AG09309 (cell line): ENCODE data around the gene YIPF4.
"Not testable (repeated sequence)": the region's sequence is repeated elsewhere in the genome, so short reads cannot be mapped to it uniquely, and the experiment has no call there.

Experiments used
- DNase-seq: peaks from one replicate; pipeline ENCODE4 v3.0.0-alpha.2; 2010; ENCODE audit warnings: low read depth
- H3K4me3 ChIP-seq: 2 replicates; pipeline ENCODE4 v1.5.1; 2011; ENCODE audit warnings: mild to moderate bottlenecking, low read depth, low read length, moderate library complexity; ENCODE audit not compliant: control insufficient read depth
- TF ChIP-seq, protein P1 (sequence below): IDR thresholded peaks from 2 replicates; pipeline ENCODE4 v1.5.1; 2011; ENCODE audit warnings: mild to moderate bottlenecking, low read depth, low read length, inconsistent platforms; ENCODE audit not compliant: insufficient read depth, control insufficient read depth; ENCODE audit errors: missing control alignments

The YIPF4 gene

DNA sequence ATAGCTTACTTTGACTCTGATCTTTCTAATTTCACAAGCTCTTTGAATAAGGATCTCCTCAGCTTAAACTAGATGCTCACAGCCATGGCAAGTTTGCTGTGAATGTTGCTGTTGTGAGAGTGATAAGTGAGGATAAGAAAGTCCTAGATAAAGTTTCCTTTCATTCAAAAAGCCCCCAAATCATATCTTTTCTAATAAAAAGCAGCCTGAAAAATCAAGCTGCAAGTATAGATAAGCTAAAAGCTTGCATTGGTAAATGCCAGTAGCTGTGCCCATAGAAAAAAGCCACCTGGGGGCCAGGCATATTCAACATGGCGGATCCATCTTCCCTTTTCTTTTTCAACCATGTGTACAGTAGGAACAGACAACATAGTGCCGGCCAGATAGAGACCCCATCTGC, 17.3 kb upstream of the YIPF4 start:
- TF ChIP-seq, protein P1, sequence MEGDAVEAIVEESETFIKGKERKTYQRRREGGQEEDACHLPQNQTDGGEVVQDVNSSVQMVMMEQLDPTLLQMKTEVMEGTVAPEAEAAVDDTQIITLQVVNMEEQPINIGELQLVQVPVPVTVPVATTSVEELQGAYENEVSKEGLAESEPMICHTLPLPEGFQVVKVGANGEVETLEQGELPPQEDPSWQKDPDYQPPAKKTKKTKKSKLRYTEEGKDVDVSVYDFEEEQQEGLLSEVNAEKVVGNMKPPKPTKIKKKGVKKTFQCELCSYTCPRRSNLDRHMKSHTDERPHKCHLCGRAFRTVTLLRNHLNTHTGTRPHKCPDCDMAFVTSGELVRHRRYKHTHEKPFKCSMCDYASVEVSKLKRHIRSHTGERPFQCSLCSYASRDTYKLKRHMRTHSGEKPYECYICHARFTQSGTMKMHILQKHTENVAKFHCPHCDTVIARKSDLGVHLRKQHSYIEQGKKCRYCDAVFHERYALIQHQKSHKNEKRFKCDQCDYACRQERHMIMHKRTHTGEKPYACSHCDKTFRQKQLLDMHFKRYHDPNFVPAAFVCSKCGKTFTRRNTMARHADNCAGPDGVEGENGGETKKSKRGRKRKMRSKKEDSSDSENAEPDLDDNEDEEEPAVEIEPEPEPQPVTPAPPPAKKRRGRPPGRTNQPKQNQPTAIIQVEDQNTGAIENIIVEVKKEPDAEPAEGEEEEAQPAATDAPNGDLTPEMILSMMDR: no peak
- H3K4me3 ChIP-seq: no peak overlapping the region
- no peak for DNase-seq

DNA sequence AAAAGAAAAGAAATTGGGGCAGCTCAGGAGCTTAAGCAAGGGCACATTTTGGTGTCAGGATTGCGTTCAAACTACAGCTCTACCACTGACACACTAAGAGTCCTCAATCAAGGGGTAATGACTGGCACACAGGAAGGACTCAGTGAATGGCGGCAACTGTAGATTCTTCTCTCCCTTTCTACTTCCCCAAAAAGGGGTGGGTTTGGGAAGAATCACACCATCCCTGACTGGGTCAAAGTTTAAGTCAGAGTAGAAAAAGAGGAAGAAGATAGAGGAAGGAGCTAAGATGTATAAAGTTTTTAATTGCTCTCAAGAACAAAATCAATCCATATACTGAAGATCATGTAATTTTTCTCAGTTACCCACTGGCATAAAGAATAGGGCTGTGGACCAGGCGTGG, 15.6 kb upstream of the YIPF4 start:
- DNase-seq: no peak
- H3K4me3 ChIP-seq: no peak overlapping the region
- TF ChIP-seq, protein P1: no peak

DNA sequence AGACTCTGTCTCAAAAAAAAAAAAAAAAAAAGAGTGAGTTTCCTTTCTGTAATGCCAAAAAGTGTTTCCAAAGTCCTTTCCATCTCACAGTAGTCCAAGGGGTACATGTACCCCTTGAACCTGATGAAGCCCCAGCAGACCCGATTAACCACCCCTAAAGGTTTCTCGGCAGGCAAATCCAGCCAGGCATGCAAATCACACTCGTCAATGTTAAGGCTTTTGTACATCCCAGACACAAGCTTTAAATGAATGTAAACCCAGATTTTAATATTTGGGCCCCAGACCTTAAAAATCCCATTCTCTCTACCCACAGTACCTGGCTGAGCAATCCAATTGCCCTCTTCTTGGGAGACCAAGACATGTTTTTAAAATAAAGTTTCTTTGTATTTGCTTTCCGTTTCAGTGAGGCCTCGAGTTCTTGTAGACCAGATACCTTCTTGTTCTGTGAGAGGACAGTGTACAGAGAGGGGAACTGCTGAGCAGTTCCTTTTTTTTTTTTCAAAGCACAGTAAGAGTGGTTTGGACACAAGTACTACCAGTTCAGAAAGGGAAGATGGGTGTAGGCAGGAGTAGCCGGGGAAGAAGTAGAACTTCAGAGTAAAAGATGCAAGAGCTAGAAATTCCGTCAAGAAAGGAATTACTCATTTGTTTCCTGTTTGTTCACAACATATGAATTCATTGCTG, 13.1 kb upstream of the YIPF4 start, which contains the start of gene NLRC4:
TSS of gene NLRC4 (minus strand) at position 465 of the 684 bp plus-strand sequence. CDS start 8,111 bp downstream, outside the sequence.
- TF ChIP-seq, protein P1: no peak
- no peak for DNase-seq
- no peak within 1 kb of the TSS for H3K4me3 ChIP-seq

DNA sequence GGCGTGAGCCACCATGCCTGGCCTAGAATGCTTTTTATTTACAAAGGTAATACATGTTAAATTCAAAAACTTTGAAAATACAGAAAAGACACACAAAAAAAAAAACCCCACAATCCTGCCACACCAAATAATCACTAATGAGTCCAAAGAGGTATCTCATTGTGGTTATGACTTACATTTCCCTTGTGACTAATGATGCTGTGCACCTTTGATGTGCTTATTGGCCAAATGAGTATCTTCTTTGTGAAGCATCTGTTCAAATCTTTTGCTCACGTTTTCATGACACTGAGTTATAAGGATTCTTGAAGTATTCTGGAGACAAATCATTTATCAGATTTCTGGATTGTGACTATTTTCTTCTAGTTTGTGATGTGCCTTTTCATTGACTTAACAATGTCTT, 6.6 kb upstream of the YIPF4 start:
- no peak for DNase-seq
- TF ChIP-seq, protein P1: no peak
- H3K4me3 ChIP-seq: no peak overlapping the region

DNA sequence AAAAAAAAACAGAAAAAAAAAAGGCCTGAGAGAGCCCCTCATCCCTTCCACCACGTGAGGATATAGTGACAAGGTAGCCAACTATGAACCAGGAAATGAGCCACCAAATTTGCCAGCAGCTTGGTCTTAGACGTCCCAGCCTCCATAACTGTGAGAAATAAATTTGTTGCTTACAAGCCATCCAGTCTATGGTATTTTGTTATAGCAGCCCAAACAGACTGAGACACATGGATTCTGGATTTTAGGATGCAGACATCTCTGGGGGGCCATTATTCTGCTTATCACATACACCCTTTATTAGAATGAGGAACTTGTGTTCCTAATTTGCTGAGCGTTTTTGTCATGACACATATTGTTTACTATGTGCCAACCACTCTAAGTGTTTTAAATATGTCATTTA, 5.4 kb upstream of the YIPF4 start:
- no peak overlapping the region for H3K4me3 ChIP-seq
- no peak for DNase-seq
- TF ChIP-seq, protein P1: no peak

DNA sequence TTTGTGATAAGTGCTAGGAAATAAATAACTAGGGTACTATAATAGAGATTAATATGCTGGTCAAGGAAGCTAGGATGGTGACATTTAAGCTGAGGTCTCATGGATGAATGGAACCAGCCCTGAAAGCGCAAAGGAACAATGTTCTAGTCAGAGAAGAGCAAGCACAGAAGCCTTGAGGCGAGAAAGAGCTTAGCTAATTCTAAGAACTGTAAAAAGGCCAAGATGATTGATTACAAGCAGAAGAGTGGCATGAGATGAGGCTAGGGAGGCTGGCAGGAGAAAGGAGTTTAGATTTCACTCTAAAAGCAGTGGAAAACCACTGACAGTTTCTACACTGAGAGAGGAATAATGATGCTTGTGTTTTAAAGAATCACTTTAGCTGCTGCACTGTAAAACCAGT, 3.4 kb upstream of the YIPF4 start:
- H3K4me3 ChIP-seq: no peak overlapping the region
- no peak for DNase-seq
- TF ChIP-seq, protein P1: no peak

DNA sequence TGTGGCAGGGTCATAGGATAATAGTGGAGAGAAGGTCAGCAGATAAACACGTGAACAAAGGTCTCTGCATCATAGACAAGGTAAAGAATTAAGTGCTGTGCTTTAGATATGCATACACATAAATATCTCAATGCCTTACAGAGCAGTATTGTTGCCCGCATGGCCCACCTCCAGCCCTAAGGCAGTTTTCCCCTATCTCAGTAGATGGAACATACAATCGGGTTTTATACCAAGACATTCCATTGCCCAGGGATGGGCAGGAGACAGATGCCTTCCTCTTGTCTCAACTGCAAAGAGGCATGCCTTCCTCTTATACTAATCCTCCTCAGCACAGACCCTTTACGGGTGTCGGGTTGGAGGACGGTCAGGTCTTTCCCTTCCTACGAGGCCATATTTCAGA, 1.9 kb upstream of the YIPF4 start:
- not testable (repeated sequence) for DNase-seq, H3K4me3 ChIP-seq
